Hematopoietic multipotent progenitor cell treated with erythropoietin and hydrocortisone succinate and interleukin-3 and kit ligand, for 17 days (in vitro differentiated cells): ENCODE data around the gene SAFB.
"Not testable (repeated sequence)": the region's sequence is repeated elsewhere in the genome, so short reads cannot be mapped to it uniquely, and the experiment has no call there.

Experiments used
- DNase-seq: peaks from one replicate; pipeline ENCODE4 v3.0.0-alpha.2; 2015; ENCODE audit warnings: low spot score

The SAFB gene

DNA sequence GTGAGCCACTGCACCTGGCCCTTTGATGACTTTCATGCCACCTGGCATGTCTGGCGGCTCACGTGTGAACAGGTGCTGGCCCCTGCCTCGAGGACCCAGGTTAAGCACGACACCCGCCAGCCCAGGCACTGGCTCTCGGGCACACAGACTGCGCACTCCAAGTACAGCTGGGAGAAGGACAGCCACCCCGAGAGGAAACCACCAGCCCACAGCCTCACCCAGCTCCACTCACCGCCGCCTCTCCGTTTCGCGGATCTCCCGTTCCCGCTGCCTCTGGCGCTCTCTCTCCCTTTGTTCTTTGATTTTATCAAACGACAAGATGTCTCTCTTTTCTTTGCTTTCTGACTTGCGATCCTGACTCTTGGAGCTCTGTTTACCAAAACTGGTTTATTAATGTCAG lies 27.8 kb upstream of the SAFB start:
- DNase-seq, result no peak

DNA sequence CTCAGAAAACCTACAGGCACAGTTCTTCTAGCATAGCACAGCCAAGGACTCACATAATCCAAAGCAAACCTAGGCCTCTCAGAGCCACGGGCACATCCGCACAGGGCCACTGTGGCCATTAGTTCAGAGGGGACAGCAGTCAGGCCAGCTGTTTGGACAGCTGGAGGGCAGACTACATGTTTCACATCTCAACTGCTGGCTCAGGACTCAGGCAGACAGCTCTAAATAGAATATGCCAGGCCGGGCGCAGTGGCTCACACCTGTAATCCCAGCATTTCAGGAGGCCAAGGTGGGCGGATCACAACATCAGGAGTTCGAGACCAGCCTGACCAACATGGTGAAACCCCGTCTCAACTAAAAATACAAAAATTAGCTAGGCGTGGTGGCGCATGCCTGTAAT lies 27.1 kb upstream of the SAFB start:
- DNase-seq, result no peak

- no peak for DNase-seq
Observed at GRCh38 chr19:5600797-5601196, 22.1 kb upstream of the SAFB start.

- no peak for DNase-seq
Observed at GRCh38 chr19:5603626-5604025, 19.3 kb upstream of the SAFB start.

DNA sequence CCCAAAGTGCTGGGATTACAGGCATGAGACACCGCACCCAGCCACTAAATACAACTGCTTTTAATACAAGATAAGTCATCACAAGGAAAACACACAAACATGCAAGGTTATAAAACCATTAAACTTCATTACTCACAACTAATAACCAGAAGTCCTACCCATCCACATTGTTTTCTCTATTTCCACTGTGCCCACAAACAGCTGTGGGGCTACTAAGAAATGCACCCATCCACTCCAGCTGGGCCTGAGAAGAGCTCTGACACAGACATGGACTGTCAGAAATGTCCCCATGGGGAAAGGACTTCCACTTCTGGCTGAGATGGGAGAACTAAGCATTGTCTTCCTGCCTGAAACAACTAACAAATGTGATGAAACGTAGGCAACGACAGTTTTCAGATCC lies 17.5 kb upstream of the SAFB start:
- DNase-seq, result no peak

- no peak for DNase-seq
Observed at GRCh38 chr19:5607318-5608275, 15.3 kb upstream of the SAFB start.

GRCh38 chr19:5608291-5608690 lies 14.6 kb upstream of the SAFB start:
- no peak for DNase-seq

DNA sequence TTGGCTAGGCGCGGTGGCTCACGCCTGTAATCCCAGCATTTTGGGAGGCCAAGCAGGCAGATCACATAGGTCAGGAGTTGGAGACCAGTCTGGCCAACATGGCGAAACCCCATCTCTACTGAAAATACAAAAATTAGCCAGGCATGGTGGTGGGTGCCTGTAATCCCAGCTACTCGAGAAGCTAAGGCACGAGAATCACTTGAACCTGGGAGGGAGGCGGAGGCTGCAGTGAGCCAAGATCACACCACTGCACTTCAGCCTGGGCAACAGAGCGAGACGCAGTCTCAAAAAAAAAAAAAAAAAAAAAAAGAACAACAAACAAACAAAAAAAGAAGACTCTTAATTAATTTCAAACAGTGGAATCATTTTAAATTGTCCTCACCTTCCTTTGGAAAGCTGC lies 14.1 kb upstream of the SAFB start:
- not testable (repeated sequence) for DNase-seq

DNA sequence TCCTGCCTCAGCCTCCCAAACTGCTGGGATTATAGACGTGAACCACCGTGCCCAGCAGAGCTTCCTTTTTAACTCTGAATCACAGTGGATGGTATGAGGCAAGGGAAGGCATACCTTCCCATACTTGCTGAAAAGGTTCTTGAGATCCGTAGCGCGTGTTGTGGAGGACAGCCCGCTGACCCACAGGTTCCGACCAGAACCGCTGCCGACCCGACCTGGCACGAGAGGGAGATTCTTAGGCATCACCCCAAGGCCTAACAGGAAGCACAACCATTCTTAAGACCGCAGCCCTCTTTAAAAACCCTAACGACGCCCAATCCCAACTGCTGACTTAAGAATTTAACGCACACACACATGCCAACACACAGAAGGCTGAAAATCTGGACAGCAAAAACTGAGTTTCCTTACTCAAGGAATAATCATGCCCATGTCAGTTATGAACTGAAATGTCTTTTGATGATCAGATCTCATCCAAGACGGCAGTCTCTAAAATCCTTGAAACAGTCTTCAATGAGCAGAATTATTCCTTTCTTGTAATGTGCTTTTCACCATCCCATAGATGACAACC lies 12.9 kb upstream of the SAFB start:
- no peak for DNase-seq

- DNase-seq, result no peak
Observed at GRCh38 chr19:5612891-5613865, 9.7 kb upstream of the SAFB start.

GRCh38 chr19:5615756-5616327 lies 7.0 kb upstream of the SAFB start:
- DNase-seq, result no peak

DNA sequence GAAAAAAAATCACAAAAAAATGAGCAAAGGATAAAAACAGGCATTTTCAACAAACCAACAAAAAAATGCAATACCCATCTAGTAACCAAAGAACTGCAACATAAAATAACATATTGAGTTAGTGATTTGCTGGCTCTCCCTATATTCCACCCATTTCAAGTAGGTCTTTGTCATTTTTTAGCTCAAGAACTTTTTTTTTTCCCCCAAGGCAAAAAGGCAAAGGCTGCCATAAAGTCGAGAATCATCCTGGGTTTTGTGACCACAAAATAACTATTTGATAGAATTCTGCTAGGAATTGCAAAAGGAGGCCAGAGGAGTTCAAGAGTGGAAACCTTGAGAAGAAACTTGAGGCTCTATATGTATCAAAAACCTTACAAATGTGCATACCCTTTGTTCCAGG lies 5.8 kb upstream of the SAFB start:
- DNase-seq, result no peak

DNA sequence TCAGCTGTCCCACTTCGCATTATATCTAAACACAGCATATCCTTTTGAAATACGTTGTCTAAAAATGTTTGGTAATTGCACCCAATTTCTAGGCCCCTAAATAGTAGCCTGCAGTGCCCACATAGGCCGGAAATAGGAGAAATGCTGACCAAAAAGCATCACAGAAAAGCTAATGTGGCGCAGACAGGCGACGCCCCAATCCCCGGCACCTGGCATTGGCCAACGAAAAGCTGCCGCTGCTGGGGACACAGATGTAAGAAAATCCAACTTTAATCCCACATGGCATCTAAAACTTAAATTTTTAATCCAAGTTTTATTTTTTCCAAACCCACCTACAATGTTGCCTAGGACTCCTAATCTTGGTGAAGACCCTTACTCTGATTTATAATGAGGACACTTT lies 4.3 kb upstream of the SAFB start:
- DNase-seq, result no peak

- no peak for DNase-seq
Observed at GRCh38 chr19:5619946-5620345, 2.9 kb upstream of the SAFB start.

DNA sequence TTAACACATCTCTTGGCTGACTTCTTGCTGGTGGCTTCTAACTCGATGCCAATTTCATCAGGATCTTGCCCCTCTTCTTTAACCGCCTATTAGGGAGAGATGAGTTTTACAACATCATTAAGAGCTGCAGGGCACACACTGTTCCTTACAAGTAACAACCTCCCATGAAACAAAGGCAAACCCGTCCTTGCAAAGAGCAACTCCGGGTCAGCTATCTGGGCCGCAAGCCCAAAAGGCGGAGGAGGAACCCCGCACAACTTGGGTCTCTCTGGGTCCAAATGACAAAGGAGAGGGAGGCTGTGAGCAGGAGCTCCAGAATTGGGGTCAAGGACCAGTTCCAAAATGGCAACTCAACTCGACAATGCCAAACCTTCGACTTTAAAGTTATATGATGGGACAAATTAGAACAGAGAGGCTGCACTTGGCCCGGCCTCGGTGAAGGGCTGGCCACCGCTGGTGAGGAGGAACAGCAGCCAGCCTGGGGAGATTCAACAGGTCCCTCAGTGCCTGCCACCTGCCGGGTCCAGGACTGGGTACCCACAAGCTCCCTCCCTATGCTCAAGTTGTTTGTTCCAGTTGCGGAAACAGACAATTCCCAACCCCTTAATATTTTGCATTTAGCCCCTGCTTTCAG lies 1.5 kb upstream of the SAFB start:
- DNase-seq, result no peak

DNA sequence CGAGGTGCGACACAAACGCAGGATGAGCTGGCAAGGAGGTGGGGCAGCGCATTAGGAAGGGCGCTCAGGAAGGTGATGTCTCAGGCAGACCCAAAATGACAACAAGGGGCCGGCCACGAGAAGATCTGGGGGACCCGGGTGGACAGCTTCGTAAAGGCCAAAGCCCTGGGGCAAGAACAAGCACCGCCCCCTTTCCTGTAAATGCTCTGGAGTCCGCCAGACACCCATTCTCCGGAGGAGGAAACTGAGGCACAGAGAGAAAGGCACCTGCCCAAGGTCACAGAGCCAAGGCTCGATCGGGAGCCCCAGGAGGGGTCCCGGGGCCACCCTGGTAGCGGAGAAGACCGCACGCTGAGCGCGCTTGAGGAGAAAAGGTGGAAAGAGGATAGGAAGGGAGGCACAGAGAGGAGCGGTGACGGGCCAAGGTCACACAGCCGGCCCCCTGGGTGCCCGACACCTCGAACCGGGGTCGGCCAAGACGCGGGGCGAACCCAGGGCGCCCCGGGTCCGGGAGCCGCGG lies 878 bp upstream of the SAFB start:
- DNase-seq, result peak; percentile 50

GRCh38 chr19:5623397-5624017 lies 624 bp downstream of the SAFB start:
- peak; percentile 61 for DNase-seq

- peak; percentile 68 for DNase-seq
Observed at GRCh38 chr19:5624018-5624663, 1.3 kb downstream of the SAFB start.

GRCh38 chr19:5624741-5625278 lies 1.9 kb downstream of the SAFB start:
- DNase-seq, result peak; percentile 42

GRCh38 chr19:5625641-5626040 lies 2.8 kb downstream of the SAFB start:
- no peak for DNase-seq
